ENCODE results near the gene CRIP1.

Gene CRIP1

DNA sequence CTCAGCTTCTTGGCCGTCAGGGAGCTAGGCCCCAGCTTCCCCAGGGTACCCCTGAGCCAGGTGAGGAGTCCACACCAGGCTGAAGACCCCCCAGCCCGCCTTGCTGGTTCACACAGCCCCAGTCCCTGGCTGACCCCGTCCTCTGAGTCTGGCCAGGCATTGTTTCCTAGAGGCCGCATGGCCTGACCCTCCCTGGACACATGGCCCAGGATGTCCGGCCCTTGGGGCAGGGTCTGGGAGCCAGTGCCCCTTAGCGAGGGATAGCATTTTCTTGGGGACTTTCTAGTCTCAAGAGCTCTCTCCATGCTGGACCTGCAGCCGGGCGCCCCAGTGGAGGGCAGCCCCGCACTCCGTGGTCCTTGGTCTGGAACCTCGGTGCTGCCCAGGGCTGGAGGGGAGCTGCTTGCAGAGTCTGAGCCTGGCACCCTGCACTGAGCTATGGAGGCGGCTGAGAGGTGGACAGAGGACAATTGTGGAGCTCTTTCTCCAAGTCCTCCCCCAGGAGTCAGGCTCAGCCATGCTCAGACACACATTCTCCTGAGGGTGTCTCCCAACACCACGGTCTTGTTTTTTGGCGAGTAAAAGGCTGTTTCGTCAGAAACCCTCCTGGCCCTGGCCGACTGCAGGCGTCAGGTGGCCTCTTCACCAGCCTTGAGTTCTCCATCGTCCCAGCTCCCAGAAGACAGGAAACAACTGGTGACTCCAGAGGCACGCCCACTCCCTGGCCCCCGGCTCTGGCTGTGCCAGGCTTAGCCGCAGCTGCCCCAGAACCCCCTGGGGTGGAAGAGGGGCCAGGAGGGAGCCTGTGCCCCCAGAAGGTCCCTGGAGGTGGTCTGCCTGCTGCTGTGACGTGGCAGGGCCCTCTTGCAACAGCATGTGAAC is 29.7 kb upstream of the CRIP1 start:
- DNase-seq (ENCODE audit: low read depth): no peak
- H3K4me3 ChIP-seq (ENCODE audit: control insufficient read depth, low read depth, low read length): no peak overlapping the region
- TF ChIP-seq CTCF (IDR thresholded peaks at IDR 0.05; ENCODE audit: control insufficient read depth, insufficient read depth, low read depth, low read length, missing control alignments): no peak

DNA sequence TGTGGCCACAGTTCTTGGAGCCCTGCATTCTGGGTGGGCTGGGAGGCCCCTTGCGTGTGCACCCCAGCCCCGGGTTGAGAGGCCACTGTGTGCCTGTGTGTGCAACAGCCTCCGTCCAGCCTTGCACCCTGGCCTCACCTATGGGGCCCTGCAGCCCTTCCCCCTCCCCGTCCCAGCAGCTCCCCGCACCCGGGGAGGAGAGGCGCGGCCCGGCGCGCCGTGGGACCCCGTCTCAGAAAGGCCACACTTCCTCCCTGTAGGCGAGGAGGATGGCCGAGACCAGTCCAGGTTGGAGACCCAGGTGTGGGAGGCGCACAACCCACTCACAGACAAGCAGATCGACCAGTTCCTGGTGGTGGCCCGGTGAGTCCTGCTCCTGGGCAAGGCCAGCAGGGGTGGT is 28.7 kb upstream of the CRIP1 start:
- DNase-seq (ENCODE audit: low read depth): no peak
- H3K4me3 ChIP-seq (ENCODE audit: control insufficient read depth, low read depth, low read length): no peak overlapping the region
- TF ChIP-seq CTCF (IDR thresholded peaks at IDR 0.05; ENCODE audit: control insufficient read depth, insufficient read depth, low read depth, low read length, missing control alignments): no peak

- no peak overlapping the region for H3K4me3 ChIP-seq (ENCODE audit: control insufficient read depth, low read depth, low read length)
- no peak for DNase-seq (ENCODE audit: low read depth)
- TF ChIP-seq CTCF (IDR thresholded peaks at IDR 0.05; ENCODE audit: control insufficient read depth, insufficient read depth, low read depth, low read length, missing control alignments): no peak
These were observed 28.1 kb upstream of the CRIP1 start for GRCh38 chr14:105458571-105458970.

GRCh38 chr14:105460116-105460515 is 26.6 kb upstream of the CRIP1 start:
- H3K4me3 ChIP-seq (ENCODE audit: control insufficient read depth, low read depth, low read length): no peak overlapping the region
- TF ChIP-seq CTCF (IDR thresholded peaks at IDR 0.05; ENCODE audit: control insufficient read depth, insufficient read depth, low read depth, low read length, missing control alignments): no peak
- no peak for DNase-seq (ENCODE audit: low read depth)

DNA sequence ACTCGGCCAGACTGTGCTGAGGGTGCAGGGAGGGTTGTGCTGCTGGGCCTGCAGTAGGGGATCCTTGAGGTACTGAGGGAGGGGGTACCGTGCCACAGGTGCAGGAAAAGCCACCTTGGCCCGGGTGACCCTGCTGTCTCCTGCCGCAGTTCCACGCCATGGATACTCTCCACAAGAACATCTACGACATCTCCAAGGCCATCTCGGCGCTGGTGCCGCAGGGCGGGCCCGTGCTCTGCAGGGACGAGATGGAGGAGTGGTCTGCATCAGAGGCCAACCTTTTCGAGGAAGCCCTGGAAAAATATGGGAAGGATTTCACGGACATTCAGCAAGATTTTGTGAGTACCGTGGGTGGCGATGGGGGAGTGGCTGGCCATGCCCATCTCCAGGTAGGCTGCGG is 26.1 kb upstream of the CRIP1 start:
- no peak for TF ChIP-seq CTCF (IDR thresholded peaks at IDR 0.05; ENCODE audit: control insufficient read depth, insufficient read depth, low read depth, low read length, missing control alignments)
- H3K4me3 ChIP-seq (ENCODE audit: control insufficient read depth, low read depth, low read length): no peak overlapping the region
- no peak for DNase-seq (ENCODE audit: low read depth)

- no peak overlapping the region for H3K4me3 ChIP-seq (ENCODE audit: control insufficient read depth, low read depth, low read length)
- TF ChIP-seq CTCF (IDR thresholded peaks at IDR 0.05; ENCODE audit: control insufficient read depth, insufficient read depth, low read depth, low read length, missing control alignments): no peak
- no peak for DNase-seq (ENCODE audit: low read depth)
These were observed 24.8 kb upstream of the CRIP1 start for GRCh38 chr14:105461903-105462302.
